ENCODE data around the gene HDAC9.

DNA sequence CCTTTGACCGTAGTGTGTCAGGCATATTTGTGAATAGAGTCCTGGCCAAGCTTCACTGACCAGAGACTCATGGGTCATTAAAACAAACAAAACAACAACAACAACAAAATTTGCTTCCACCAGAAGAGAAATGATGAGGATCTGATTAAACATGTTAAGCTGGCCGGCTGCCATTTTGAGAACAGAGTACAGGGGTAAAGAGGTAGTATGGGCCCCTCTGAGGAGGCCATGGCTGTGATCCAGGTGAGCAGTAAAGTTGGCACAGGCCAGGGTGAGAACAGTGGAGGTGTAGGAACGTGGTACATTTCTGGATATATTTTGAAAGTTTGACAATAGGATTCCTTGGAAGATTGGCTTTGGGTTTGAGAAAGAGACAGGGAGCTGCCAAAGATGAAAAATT is 369.4 kb downstream of the HDAC9 start:
- TF ChIP-seq, protein P1, sequence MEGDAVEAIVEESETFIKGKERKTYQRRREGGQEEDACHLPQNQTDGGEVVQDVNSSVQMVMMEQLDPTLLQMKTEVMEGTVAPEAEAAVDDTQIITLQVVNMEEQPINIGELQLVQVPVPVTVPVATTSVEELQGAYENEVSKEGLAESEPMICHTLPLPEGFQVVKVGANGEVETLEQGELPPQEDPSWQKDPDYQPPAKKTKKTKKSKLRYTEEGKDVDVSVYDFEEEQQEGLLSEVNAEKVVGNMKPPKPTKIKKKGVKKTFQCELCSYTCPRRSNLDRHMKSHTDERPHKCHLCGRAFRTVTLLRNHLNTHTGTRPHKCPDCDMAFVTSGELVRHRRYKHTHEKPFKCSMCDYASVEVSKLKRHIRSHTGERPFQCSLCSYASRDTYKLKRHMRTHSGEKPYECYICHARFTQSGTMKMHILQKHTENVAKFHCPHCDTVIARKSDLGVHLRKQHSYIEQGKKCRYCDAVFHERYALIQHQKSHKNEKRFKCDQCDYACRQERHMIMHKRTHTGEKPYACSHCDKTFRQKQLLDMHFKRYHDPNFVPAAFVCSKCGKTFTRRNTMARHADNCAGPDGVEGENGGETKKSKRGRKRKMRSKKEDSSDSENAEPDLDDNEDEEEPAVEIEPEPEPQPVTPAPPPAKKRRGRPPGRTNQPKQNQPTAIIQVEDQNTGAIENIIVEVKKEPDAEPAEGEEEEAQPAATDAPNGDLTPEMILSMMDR (IDR thresholded peaks at IDR 0.05): no peak
- TF ChIP-seq POLR2A (IDR thresholded peaks at IDR 0.05): no peak
